HG02870 (cell line): ENCODE data around the gene ABCG1.

ENCODE experiments used
- ATAC-seq: cut with Tn5 transposase; IDR thresholded peaks from one replicate; pipeline ENCODE4 v1.9.1; 2021; ENCODE audit warnings: mild to moderate bottlenecking, moderate library complexity; ENCODE audit not compliant: unreplicated experiment

ABCG1 gene

DNA sequence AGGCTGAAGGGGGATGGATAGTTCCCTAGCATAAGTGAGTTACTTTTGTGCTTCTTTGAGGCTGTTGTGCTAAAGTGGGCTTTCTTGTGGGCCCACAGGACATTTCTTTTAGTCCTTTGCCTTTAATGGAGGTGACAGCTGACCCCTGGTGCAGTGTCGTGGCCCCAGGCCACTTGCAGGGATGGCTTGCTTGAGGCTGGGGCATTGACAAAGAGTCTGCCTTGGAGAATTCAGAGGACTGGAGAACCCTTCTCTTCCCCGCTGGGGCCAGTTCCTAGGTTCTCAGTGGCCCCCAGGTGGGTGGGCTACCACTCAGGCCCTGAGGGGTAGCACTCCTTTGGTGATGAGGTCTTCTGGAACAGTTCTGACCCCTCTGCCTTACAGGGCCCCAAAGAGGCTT lies 12.8 kb downstream of the ABCG1 start:
- no peak for ATAC-seq

DNA sequence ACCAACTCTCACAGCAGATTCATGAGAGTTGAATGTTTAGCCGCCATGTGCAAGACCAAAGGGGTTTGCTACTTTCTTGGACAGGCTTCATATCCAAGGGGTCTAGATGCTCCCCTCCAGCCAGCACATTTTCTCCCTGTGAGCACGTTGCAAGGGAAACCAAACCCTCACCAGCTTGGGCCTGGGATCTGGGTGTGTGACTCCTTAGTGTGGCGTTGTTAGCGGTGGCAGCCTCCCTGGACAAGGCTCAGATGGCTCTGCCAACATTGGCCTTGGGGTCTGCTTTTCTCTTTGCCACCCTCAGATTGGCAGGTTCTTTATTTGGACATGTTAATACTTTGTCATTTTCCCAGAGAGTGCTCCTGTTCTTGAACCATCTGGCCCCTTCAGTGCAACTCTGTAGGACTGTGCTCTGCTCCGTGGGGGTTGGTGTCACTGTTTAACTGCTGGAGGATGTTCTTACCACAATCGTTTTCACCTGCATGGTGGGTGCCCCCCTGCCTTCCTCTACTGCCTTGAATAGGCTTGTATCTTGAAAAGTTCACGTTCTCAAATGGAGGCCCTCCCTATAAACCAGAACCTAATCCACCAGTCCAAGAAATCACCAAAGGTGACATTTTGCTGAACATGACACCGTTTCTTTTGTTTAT lies 13.4 kb downstream of the ABCG1 start:
- ATAC-seq, result no peak

DNA sequence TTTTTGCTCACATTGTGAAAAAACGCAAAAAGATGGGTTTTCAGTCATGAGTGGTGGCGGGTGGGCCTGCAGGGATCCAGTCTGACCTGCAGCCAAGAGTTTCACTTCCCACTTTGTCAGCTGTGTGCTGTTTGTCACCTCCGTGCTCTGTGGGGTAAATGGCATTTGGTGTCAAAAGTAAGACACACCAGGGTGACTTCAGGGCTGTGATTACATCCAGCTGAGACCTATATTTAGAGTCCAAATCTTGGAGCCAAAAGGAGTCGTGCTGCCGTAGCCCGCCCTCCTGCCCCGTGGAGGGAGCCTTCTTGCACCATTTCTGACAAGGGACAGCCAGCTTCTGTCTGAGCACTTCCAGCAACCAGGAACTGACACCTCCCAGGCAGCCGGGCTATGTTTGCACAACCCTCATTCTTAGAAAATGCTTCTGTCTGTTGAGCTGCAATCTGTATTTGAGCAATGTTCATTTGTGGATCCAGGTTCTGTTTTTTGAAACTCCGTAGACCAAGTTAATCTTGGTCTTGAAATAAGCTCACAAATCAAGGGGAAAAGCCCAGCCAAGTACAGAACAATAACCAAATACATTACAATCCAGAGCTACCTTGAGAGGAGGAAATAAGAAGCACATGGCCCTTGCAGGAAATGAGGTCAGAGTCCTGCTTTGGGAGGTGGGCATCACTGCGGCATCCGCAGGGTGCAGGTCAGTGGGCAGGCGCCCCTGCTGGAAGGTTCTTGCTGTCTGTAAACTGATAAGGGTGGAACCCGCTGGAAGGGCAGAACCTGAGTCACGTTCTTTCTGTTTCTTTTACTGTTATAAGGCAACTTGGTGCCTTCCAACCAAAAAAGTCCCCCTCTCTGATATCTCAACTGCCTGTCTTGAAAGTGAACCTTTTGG lies 14.4 kb downstream of the ABCG1 start:
- peak; percentile 50 for ATAC-seq

DNA sequence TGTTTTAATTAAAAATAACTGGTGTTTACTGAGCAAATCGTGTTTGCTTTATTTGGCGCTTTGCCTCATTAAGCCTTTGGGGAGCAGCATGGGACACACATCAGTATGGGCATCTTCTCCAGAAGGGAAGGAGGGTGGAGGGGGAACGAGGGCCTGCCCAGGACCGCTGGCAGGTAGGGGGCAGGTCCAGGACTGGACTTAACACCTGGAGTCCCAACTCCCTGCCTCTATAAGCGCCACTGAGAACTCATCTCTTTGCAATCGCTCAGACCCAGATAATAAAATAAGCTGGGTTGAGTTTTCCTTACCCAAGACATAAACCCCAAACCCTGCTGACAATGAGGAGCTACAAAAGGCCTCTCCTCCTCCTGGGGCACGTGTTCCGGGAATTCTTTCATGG lies 15.1 kb downstream of the ABCG1 start:
- no peak for ATAC-seq

DNA sequence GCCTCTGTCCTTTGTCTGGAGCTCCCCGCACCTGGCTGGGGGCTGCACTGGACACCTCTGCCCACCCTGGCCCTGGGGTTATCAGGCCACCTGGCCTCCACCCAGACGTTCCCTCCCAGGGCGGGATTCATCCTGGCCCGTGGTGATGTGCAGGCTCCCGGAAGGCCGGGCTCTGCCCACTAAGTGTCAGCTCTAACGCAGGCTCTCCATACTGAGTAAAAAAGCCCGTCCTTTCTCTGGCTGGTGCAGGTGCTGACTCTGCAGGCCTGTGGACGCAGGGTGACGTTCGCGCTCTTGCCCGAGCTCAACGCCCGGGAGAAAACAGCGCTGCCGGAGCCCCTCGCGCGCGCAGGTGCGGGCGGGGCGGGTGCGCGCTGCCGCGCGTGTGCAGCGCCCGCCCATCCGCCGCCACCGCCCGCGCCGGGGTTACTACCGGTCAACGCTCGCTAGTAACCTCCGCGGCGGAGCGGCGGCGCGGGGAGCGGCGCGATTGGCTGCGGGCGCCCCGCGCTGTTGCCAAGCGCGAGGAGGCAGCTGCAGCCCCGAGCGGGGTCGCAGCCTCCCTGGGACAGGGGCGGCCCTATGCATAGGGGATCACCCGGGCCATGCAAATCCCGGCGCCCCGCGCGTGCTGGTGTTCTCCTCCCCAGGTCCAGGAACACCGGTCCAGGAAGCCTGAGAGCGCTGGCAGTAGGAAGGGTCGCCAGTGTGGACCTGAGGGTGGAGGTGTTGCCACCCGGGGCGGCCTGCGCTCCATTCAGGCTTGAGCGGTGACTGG lies 15.7 kb downstream of the ABCG1 start:
- no peak for ATAC-seq

DNA sequence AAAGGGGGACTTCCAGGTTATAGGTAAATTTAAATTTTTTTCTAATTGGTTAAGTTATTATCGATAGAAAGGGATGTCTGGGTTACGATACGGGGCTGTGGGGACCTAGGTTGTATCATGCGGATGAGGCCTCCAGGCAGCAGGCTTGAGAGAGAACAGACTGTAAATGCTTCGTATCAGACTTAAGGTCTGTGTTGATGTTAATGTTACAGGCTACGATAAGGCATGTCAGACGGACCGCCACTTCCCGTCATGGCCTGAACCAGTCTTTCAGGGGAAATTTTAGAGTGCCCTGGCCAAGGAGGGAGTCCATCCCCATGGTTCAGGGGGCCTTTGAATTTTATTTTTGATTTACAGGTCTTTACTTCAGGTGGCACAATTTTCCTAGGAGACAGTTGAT lies 16.7 kb downstream of the ABCG1 start:
- no peak for ATAC-seq

DNA sequence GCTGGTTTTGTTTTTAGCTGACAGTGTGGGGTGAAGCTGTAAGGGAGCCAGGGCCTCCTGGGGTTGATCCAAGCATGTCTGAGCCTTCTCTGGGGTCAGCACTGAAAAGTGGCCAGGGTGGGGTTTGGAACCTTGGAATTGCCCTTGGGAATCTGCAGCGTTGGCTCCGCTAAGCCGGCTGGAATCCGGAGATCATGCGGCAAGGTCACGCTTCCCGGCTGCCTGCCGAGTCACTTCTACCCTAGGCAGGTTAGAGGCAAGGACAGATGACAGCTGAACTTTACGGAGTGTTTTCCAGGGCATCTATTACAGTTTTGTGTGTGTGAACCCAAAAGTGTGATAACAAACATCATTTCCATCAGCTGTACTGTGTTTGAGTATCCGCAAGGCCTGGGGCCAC lies 17.1 kb downstream of the ABCG1 start:
- ATAC-seq, result no peak

DNA sequence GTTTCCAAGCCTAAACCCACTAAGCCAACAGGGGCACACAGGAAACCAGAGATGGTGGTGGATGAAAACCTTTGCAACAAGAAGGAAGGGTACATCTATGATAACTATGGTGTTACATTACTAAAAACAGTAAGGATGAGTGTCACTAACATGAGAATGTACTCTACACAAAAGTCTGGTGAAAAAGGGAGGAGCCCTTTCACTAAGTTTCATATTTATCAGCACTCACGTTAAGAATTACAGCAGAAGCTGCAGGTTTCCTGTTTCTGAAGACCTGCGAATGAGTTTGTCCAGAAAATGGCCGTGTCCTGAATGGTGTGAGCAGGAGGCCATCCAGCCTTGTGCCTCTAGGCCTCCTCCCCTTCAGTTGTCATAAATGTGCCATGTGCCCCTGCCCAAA lies 17.8 kb downstream of the ABCG1 start:
- ATAC-seq, result no peak

DNA sequence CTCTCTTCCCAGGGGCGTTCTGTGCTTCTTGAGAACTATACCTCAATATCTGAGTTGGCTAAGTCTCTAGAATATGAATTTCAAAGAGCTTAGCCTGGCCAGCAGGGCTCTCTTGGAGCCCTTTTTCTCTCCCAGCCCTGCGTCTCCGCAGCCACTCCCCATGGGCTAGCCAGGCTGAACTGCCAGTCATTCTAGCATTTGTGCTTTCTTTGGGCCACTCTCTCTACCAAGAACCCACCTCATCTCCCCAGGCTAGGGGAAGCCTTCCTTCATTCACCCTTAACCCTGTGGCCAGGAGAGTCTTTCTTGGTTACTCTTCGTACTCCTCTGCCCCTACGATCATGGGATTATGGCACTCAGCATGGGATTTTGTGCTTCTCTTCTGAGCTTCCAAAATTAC lies 18.2 kb downstream of the ABCG1 start:
- no peak for ATAC-seq

DNA sequence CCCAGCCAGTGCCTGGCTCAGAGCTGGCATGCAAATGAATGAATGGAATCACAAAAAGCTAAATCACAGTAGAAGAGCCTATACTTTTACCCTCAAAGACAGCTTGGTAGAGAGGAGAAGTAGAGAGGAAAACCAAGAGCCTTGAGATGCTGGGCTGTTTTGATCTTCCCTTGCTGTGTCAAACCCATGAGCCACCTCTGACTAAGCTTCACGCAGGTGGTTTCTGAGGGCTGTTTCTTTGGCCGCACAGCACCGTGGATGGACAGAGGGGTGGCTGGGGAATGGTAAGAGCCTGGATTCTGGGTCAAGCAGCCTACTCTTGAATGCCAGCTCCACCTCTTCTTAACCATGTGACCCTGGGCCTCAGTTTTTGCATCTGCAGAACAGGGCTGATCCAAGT lies 18.6 kb downstream of the ABCG1 start:
- no peak for ATAC-seq

DNA sequence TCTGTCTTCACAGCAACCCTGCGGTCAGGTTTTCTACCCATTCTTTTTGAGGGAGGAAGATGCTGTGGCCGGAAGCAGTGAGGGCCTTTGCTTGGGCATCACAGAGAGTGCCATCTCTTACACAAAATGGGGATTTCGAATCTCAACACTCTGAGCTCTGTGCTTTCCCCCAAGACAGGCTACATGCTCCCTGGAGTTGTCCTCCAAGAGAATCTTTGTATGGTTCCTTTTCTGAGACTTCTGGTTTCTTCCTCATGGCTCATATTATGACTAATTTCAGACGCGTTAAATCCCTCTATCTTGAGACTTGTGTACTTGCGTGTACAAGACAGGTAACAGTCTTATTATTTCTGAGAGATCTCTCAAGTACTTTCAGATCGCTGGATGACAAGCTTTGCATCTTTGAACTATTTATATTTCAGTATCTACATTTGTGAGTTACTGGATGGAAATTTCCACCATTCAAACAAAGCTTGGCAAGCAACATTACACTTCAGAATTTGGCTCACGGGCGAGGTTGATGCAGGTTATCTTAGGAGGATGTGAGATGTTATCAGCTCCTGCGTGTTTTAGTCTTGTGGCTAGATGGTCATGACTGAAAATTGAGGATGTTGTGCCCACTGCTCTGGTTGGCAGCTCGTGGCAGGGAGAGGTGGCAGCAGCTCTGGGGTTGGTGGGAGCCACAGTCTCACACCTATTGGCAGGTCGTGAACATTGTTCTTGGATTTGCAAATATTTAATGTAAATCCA lies 19.4 kb downstream of the ABCG1 start:
- peak; percentile 33 for ATAC-seq

DNA sequence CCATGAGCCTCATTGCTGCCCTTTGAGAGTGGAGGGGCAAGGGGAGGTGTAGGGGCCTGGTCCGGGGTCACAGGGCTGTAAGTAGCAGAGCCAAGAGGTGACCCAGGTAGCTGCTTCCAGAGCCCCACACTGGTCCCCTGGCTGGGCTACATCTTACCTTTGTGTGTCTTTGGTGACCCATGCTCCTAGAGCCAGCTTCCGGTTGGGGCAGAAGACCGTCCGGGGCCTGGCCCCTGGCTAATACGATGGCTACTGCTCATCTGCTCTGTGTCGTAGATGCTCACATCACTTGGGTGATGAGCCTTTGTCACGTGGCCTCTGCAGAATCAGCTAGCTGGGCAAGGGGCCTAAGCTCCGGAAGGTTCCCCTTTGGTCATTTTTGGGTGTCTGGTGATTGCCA lies 20.6 kb downstream of the ABCG1 start:
- no peak for ATAC-seq

DNA sequence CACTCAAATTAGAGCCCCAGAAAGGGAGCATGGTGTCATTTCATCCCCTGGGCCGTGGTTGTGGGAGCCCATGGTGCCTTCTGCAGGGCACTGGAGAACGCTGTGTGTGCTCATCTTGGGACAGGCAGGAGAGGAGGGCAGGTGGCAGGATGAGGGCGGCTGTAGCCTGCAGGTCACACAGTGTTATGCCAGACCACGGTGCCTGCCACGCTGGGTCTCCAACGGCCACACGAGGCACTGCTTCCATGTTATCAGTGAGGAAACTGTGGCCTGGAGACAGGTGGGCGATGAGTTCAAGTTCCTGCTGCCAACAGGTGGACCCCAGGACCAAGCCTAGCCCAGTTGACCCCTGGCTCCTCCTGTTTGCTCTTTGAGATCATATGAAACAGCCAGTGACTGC lies 21.0 kb downstream of the ABCG1 start:
- ATAC-seq, result no peak

DNA sequence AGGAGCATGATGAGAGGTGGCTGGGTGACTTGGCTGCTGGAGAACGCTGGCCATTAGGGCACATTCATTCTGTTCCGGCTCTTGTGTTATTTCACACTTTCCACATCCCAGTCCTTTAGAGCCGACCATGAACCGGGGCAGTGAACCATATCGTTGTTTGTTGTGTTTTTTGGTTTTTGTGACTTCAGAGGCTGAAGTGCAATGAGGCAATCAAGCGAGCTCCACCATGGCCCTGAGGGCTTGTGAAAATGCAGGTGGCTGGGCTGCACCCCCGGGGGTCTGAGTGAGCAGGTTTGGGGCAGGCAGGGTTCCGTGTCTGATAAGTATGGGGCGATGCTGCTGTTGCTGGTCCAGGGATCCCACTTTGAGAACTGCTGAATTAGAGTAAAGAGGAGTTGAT lies 23.7 kb downstream of the ABCG1 start:
- no peak for ATAC-seq

DNA sequence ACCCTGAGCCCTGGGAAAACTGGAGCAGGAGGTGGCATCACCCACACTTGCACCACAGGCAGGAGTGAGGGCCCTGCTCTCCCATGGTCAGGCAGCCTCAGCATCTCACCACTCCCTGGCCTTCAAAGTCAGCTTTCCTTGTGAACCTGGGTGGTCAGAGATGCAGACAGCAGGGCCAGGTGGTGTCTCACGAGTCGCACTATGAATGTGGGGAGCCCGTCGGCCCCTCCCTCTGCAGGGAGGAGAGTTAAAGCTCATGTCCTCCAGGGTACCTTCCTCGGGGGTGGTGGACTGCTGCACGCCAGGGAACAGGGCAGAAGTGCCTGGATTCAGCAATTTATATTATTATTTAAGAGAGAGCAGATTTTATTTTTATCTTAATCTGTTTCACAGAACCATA lies 24.1 kb downstream of the ABCG1 start:
- ATAC-seq, result no peak

DNA sequence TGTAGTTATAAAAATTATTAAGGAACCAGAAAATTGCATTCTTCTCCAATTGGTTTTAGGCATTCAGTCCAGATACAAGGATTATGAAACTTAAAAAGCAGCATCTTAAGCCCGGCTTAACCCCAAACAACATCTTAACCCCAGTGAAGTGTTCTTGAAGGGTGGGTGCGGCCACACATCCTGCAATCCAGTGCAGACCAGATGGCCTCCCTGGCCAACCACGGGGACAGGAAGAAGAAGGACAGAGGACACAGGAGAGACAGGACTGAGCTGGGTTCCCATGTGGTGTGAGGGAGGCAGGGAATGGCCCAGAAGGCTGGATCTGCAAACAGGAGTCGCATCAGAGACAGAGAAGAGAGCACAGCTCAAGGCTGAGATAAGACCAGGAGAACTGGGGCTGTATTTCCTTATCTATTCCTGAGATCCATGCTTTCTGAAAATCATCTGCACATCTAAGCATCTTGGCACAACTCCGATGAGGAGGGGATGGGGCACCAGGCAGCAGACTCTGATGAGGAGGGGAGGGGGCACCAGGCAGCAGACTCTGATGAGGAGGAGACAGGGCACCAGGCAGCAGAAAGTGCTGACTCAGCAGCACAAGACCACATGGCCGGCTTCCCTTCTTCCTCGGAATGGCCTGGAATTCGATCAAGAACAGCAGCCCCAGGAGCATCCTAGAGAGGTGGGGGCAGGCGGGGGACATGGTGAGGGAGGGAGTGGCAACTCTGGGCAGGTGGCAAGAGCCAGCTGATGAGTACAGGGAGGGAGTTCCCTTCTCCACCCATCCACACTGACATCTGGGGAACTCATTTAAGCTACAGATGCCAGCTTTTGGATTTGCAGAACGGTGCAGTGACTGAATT lies 26.6 kb downstream of the ABCG1 start:
- ATAC-seq, result no peak

DNA sequence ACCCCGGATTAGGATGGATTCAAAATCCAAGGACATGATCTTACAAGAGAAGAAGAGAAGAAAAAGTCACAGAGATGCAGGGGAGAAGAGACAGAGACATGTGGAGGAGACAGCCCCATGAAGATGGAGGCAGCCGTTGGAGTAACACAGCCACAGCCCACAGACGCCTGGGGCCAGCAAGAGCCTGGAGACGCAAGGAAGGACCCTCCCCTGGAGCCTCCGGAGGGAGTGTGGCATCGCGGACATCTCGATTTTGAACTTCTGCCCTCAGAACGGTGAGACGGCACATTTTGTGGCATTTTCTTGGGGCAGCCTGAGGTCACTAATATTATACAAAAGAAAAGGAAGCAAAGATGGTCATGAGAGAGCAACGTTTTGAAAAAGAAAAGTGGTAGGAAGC lies 28.8 kb downstream of the ABCG1 start:
- no peak for ATAC-seq

DNA sequence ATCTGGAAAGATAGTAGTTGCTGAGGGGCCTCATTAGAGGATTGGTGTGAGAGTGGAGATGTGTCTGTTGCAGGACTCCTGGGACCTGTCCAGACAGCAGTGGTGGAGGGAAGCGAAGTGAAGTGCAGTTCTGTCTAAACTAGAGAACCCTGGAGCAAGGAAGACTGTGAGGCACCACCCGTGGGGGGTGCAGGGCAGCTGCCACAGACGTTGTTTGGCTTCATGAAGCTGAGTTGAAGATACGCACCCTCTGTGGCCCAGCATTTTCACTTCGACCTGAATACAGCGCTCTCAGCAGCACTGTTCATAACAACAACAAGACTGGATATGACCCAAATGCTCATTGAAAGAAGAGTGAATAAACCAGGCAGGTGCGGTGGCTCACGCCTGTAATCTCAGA lies 29.3 kb downstream of the ABCG1 start:
- no peak for ATAC-seq

DNA sequence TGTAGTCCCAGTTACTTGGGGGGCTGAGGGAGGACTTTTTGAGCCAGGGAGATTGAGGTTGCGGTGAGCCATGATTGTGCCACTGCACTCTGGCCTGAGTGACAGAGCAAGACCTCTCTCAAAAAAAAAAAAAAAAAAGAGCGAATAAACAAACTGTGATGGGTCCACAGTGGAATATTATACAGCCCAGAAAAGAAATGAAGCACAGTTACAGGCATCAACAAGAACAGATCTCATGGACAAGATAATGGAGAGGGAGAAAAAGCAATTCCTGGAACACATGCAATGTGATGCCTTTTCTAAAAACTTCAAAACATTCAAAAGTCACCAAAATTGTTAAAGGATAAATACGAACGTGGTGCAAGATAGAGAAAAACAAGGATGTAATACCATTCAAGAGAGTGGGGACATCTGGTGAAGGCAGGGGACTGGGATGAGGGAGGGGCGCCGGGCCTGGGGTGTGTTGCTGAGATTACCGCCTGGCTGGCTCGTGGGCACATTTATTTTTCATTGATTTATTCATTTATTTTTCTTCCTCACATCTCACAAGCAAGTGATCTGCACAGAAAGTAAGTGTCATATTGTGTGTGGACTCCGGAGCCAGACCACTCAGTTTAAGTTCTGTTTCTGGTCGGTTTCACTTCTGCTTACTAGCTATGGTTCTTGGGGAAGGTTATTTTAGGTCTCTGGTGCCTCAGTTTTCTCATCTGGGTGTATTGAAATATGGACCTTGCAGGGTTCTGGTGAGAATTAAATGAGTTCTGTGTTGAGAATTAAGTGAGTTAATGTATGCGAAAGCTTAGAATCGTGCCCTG lies 30.1 kb downstream of the ABCG1 start:
- ATAC-seq, result peak; percentile 87
